Endodermal cell (in vitro differentiated cells): ENCODE data around the gene RAB3A. TPM values are rescaled to one million over a fixed set of nuclear protein-coding genes. Genes with fewer than 3 reads are reported as not detected.
"Not testable (repeated sequence)": the region's sequence is repeated elsewhere in the genome, so short reads cannot be mapped to it uniquely, and the experiment has no call there.

ENCODE experiments used
- DNase-seq: peaks from one replicate; pipeline ENCODE4 v3.0.0-alpha.2; 2017
- H3K27ac ChIP-seq: 2 replicates; pipeline ENCODE4 v1.5.1; 2013; ENCODE audit warnings: mild to moderate bottlenecking, low read depth, low read length, moderate library complexity
- H3K27me3 ChIP-seq: 2 replicates; pipeline ENCODE4 v1.6.1; 2013; ENCODE audit warnings: mild to moderate bottlenecking, low read length, moderate library complexity; ENCODE audit not compliant: insufficient read depth, control insufficient read depth, poor library complexity, severe bottlenecking
- H3K36me3 ChIP-seq: 2 replicates; pipeline ENCODE4 v1.7.0; 2013; ENCODE audit warnings: mild to moderate bottlenecking, low read length, moderate library complexity; ENCODE audit not compliant: control insufficient read depth, insufficient read depth
- H3K4me1 ChIP-seq: one replicate; pipeline ENCODE4 v1.7.0; 2013; ENCODE audit warnings: low read length; ENCODE audit not compliant: control insufficient read depth, insufficient read depth
- H3K4me3 ChIP-seq: 2 replicates; pipeline ENCODE4 v1.5.1; 2013; ENCODE audit warnings: mild to moderate bottlenecking, low read length, moderate library complexity
- H3K9ac ChIP-seq: 2 replicates; pipeline ENCODE4 v1.6.1; 2013; ENCODE audit warnings: mild to moderate bottlenecking, low read length, moderate library complexity; ENCODE audit not compliant: poor library complexity, severe bottlenecking; ENCODE audit errors: extremely low read depth
- H3K9me3 ChIP-seq: 2 replicates; pipeline ENCODE4 v1.6.1; 2013; ENCODE audit warnings: mild to moderate bottlenecking, low read length, moderate library complexity; ENCODE audit not compliant: control insufficient read depth
- H3K27ac Mint-ChIP-seq: 2 replicates; pipeline ENCODE4 v1.8.0; 2020; ENCODE audit warnings: mixed read lengths
- H3K27me3 Mint-ChIP-seq: 2 replicates; pipeline ENCODE4 v1.8.0; 2021; ENCODE audit warnings: mild to moderate bottlenecking, mixed read lengths; ENCODE audit not compliant: insufficient read depth
- H3K36me3 Mint-ChIP-seq: 2 replicates; pipeline ENCODE4 v1.8.0; 2020; ENCODE audit warnings: low read depth, mixed read lengths
- H3K4me1 Mint-ChIP-seq: 2 replicates; pipeline ENCODE4 v1.8.0; 2020; ENCODE audit warnings: mixed read lengths
- H3K4me3 Mint-ChIP-seq: 2 replicates; pipeline ENCODE4 v1.8.0; 2020; ENCODE audit warnings: mild to moderate bottlenecking, moderate library complexity, mixed read lengths
- H3K9me3 Mint-ChIP-seq: 2 replicates; pipeline ENCODE4 v1.8.0; 2020; ENCODE audit warnings: mild to moderate bottlenecking, mixed read lengths
- WGBS, 2 experiments: methylation state at CpG; one replicate each; pipeline versions ENCODE4 v1.1.5 to v1.1.7; 2013; ENCODE audit warnings: missing lambda C conversion rate in 2 of 2, mixed read lengths in 1 of 2; ENCODE audit not compliant: insufficient coverage in 1 of 2, insufficient read length in 1 of 2; 5-methylcytosine and 5-hydroxymethylcytosine counted together
- total RNA-seq, 2 donors: library from RNA; stranded (reverse); fragmentation: NEBNext Ultra II Directional in 1 of 2; extraction: Animal tissue kit (Norgen Biotek cat#: 25700) in 1 of 2; gene quantifications; 2 replicates in 1 of 2; 3 replicates in 1 of 2; pipeline ENCODE4 v1.2.1, GENCODE V29; 2021
- TF ChIP-seq, protein P1 (sequence below): fragments of 200-600 bp; sonication (generic); conservative IDR thresholded peaks from 2 replicates; pipeline ENCODE4 v1.5.0; 2021; ENCODE audit warnings: antibody characterized with exemption, mild to moderate bottlenecking

RAB3A gene
- total RNA-seq, 2 donors from 2014 or later = 3.6 to 3.9 TPM

DNA sequence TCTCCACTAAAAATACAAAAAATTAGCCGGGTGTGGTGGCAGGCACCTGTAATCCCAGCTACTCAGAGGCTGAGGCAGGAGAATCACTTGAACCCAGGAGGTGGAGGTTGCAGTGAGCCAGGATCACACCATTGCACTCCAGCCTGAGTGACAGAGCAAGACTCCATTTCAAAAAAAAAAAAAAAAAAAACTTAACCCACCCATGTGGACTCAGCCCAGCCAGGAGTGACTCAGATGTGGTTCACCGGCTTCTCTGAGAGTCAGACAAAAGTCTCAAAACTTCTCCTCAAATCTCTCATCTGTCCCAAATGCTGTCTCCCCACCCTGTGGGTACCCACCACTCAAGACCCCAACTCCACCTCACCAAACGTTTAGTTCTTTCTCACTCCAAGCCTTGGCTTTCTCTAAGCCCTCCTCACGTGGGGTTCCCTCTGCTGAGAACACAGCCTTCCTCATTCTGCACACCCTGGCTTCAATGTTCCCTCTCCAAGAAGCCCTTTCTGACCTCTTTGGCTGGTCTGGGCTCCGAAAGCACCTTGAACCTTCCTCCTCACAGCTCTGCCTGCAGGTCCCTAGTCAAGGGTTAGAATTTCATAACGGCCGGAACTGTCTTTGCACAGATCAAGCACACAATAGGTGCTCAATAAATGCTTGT is 11.1 kb upstream of the RAB3A start:
- no peaks in the 10 kb centered on the region for H3K9me3 Mint-ChIP-seq
- Histone ChIP-seq H3K27me3 (peaks cover 3% of the 10 kb centered on the region), H3K9ac (no peak overlapping the region), H3K36me3 (no peaks in the 10 kb centered on the region), H3K27ac (no peak overlapping the region), H3K4me1 (no peaks in the 10 kb centered on the region), H3K4me3 (no peak overlapping the region), H3K9me3 (no peaks in the 10 kb centered on the region)
- peaks cover 6% of the 10 kb centered on the region for H3K27me3 Mint-ChIP-seq
- DNase-seq = no peak
- TF ChIP-seq, protein P1, sequence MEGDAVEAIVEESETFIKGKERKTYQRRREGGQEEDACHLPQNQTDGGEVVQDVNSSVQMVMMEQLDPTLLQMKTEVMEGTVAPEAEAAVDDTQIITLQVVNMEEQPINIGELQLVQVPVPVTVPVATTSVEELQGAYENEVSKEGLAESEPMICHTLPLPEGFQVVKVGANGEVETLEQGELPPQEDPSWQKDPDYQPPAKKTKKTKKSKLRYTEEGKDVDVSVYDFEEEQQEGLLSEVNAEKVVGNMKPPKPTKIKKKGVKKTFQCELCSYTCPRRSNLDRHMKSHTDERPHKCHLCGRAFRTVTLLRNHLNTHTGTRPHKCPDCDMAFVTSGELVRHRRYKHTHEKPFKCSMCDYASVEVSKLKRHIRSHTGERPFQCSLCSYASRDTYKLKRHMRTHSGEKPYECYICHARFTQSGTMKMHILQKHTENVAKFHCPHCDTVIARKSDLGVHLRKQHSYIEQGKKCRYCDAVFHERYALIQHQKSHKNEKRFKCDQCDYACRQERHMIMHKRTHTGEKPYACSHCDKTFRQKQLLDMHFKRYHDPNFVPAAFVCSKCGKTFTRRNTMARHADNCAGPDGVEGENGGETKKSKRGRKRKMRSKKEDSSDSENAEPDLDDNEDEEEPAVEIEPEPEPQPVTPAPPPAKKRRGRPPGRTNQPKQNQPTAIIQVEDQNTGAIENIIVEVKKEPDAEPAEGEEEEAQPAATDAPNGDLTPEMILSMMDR = no peak
- H3K4me1 Mint-ChIP-seq = no peaks in the 10 kb centered on the region
- WGBS, 2 experiments = 79 to 88% methylated on average over 4 to 7 of the region's 7 CpGs
- no peak overlapping the region for H3K4me3 Mint-ChIP-seq
- no peak overlapping the region for H3K27ac Mint-ChIP-seq
- H3K36me3 Mint-ChIP-seq = no peaks in the 10 kb centered on the region

DNA sequence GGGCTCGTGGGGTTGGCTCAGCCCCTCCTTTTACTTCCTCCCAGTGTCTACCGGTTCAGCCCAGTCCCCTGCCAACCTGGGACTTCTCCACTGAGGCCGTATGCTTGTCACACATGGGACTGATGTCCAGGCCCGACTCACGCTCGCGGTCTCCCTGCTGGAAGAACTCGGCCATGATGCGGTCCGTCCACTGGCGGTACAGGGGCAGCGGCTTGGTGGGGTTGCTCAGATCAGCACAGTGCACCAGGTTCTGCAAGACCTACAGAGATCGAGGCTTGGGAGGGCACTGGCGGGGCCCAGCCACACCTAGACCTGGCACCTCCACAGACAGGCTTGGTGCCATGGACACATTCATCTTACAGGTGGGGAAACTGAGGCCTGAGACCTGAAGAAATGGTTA is 7.8 kb upstream of the RAB3A start:
- H3K4me1 ChIP-seq = no peaks in the 10 kb centered on the region
- Mint-ChIP-seq H3K27me3 (peaks cover 2% of the 10 kb centered on the region), H3K9me3 (no peaks in the 10 kb centered on the region), H3K27ac (no peak overlapping the region), H3K36me3 (no peaks in the 10 kb centered on the region), H3K4me1 (no peaks in the 10 kb centered on the region), H3K4me3 (no peak overlapping the region)
- H3K4me3 ChIP-seq = no peak overlapping the region
- H3K27ac ChIP-seq = no peak overlapping the region
- TF ChIP-seq, protein P1 = no peak
- DNase-seq = no peak
- 92 to 98% methylated on average over 13 to 14 of the region's 14 CpGs for WGBS, 2 experiments
- H3K9ac ChIP-seq = no peak overlapping the region
- H3K36me3 ChIP-seq = no peaks in the 10 kb centered on the region
- H3K9me3 ChIP-seq = no peaks in the 10 kb centered on the region
- no peaks in the 10 kb centered on the region for H3K27me3 ChIP-seq

DNA sequence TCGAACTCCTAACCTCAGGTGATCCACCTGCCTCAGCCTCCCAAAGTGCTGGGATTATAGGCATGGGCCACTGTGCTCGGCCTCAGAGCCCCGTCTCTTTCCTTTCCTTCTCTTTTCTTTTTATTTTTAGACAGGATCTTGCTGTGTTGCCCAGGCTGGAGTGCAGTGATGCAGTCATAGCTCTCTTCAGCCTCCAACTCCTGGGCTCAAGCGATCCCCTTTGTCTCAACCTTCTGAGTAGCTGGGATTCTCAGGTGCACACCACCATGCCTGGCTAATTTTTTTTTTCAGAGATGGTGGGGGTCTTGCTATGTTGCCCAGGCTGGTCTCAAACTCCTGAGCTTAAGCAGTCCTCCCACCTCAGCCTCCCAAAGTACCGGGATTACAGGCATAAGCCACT is 6.1 kb upstream of the RAB3A start:
- H3K27ac ChIP-seq, H3K36me3 Mint-ChIP-seq, H3K4me1 Mint-ChIP-seq, H3K9me3 ChIP-seq, H3K4me1 ChIP-seq, H3K4me3 ChIP-seq, H3K36me3 ChIP-seq, H3K4me3 Mint-ChIP-seq, H3K27me3 Mint-ChIP-seq, H3K27ac Mint-ChIP-seq, H3K9me3 Mint-ChIP-seq, H3K27me3 ChIP-seq, H3K9ac ChIP-seq, DNase-seq: not testable (repeated sequence)
- WGBS, 2 experiments = 90 to 92% methylated on average over 4 to 5 of the region's 5 CpGs
